Karpas-422 (cell line): Measurements from ENCODE around the gene EEF2K. TPM values are rescaled to one million over a fixed set of nuclear protein-coding genes. Genes with fewer than 3 reads are reported as not detected.
A peak's percentile ranks its signal among the peaks of the same experiment; 100 is the strongest.

Source experiments
- DNase-seq: peaks from one replicate; pipeline ENCODE4 v3.0.0-alpha.2; 2015
- H2AFZ ChIP-seq: fragments of 200-600 bp; sonication (generic); 2 replicates; pipeline ENCODE4 v1.6.1; 2014; ENCODE audit warnings: antibody characterized with exemption, low read length, mixed read lengths
- H3K27ac ChIP-seq: fragments of 200-600 bp; sonication (generic); 2 replicates; pipeline ENCODE4 v1.5.1; 2014; ENCODE audit warnings: mild to moderate bottlenecking, low read length, moderate library complexity
- H3K27me3 ChIP-seq: fragments of 200-600 bp; sonication (generic); 2 replicates; pipeline ENCODE4 v1.6.1; 2014; ENCODE audit warnings: low read length, mixed read lengths
- H3K36me3 ChIP-seq: fragments of 200-600 bp; sonication (generic); 2 replicates; pipeline ENCODE4 v1.6.1; 2014; ENCODE audit warnings: low read length, mixed read lengths; ENCODE audit not compliant: insufficient read depth
- H3K4me1 ChIP-seq: fragments of 200-600 bp; sonication (generic); 2 replicates; pipeline ENCODE4 v1.6.1; 2014; ENCODE audit warnings: mild to moderate bottlenecking, low read length, mixed read lengths
- H3K4me2 ChIP-seq: fragments of 200-600 bp; sonication (generic); 2 replicates; pipeline ENCODE4 v1.6.1; 2014; ENCODE audit warnings: low read length, low read depth, mild to moderate bottlenecking; ENCODE audit not compliant: poor library complexity, severe bottlenecking
- H3K4me3 ChIP-seq: fragments of 200-600 bp; sonication (generic); 2 replicates; pipeline ENCODE4 v1.5.1; 2014; ENCODE audit warnings: mild to moderate bottlenecking, antibody characterized with exemption, low read length, mixed read lengths
- H3K79me2 ChIP-seq: fragments of 200-600 bp; sonication (generic); 2 replicates; pipeline ENCODE4 v1.6.1; 2014; ENCODE audit warnings: mild to moderate bottlenecking, low read length, mixed read lengths
- H3K9ac ChIP-seq: fragments of 200-600 bp; sonication (generic); 2 replicates; pipeline ENCODE4 v1.6.0; 2014; ENCODE audit warnings: low read length
- H3K9me2 ChIP-seq: fragments of 200-600 bp; sonication (generic), shearing (Covaris generic); replicated peaks from 2 replicates; pipeline ENCODE4 v1.6.0; 2014; ENCODE audit warnings: mild to moderate bottlenecking, low read length, moderate library complexity; ENCODE audit not compliant: insufficient read depth
- H3K9me3 ChIP-seq: fragments of 300-700, 200-600 bp; sonication (generic); 2 replicates; pipeline ENCODE4 v1.6.1; 2014; ENCODE audit warnings: low read length, mixed read lengths
- H4K20me1 ChIP-seq: fragments of 200-600 bp; sonication (generic); 2 replicates; pipeline ENCODE4 v1.6.1; 2014; ENCODE audit warnings: mild to moderate bottlenecking, antibody characterized with exemption, low read length, low read depth; ENCODE audit not compliant: insufficient read depth
- total RNA-seq: library from RNA; depleted of rRNA; stranded (reverse); fragments of >200 nt; shearing (Covaris generic); gene quantifications from 2 replicates; pipeline ENCODE4 v1.2.3, GENCODE V29; 2014; ENCODE audit warnings: low replicate concordance

EEF2K gene
- total RNA-seq, 1 experiment from 2014 or later = 16.0 TPM

GRCh38 chr16:22202261-22202637, 3.8 kb upstream of the EEF2K start:
- no peak overlapping the region for H3K4me2 ChIP-seq
- H4K20me1 ChIP-seq = peaks cover under 1% of the 10 kb centered on the region; the same call in 1 of the 2 replicates
- no peaks in the 10 kb centered on the region for H3K36me3 ChIP-seq
- no peaks in the 10 kb centered on the region for H3K9me3 ChIP-seq
- no peak overlapping the region for H2AFZ ChIP-seq
- no peak overlapping the region for H3K4me3 ChIP-seq
- no peak for DNase-seq
- H3K9me2 ChIP-seq = no peaks in the 10 kb centered on the region
- H3K4me1 ChIP-seq = peaks cover 31% of the 10 kb centered on the region
- H3K27me3 ChIP-seq = no peaks in the 10 kb centered on the region
- no peak overlapping the region for H3K27ac ChIP-seq
- H3K79me2 ChIP-seq = peaks cover 10% of the 10 kb centered on the region
- H3K9ac ChIP-seq = no peak overlapping the region

- Histone ChIP-seq H4K20me1 (peaks cover 5% of the 10 kb centered on the region; the same call in 1 of the 2 replicates), H3K9me3 (no peaks in the 10 kb centered on the region), H3K79me2 (peaks cover 18% of the 10 kb centered on the region), H3K4me3 (no peak overlapping the region), H3K36me3 (no peaks in the 10 kb centered on the region), H3K27me3 (no peaks in the 10 kb centered on the region), H3K9me2 (no peaks in the 10 kb centered on the region), H2AFZ (no peak overlapping the region), H3K4me2 (no peak overlapping the region), H3K4me1 (peaks cover 39% of the 10 kb centered on the region), H3K9ac (no peak overlapping the region), H3K27ac (no peak overlapping the region)
- no peak for DNase-seq
Observed at GRCh38 chr16:22203091-22203490, 3.0 kb upstream of the EEF2K start.

GRCh38 chr16:22204091-22204655, 1.9 kb upstream of the EEF2K start:
- Histone ChIP-seq H3K9me2 (no peaks in the 10 kb centered on the region), H3K36me3 (no peaks in the 10 kb centered on the region), H4K20me1 (peaks cover 5% of the 10 kb centered on the region; the same call in 1 of the 2 replicates), H3K9ac (no peak overlapping the region), H3K9me3 (no peaks in the 10 kb centered on the region), H3K27ac (no peak overlapping the region), H2AFZ (no peak overlapping the region), H3K4me3 (no peak overlapping the region), H3K4me1 (peaks cover 38% of the 10 kb centered on the region), H3K4me2 (no peak overlapping the region), H3K27me3 (no peaks in the 10 kb centered on the region), H3K79me2 (peaks cover 29% of the 10 kb centered on the region)
- no peak for DNase-seq

- no peak for DNase-seq
- Histone ChIP-seq H3K9me3 (peaks cover under 1% of the 10 kb centered on the region; the same call in 1 of the 2 replicates), H3K4me3 (peak overlapping the region; percentile 80), H3K9ac (peak overlapping the region; percentile 57), H4K20me1 (peaks cover 5% of the 10 kb centered on the region; the same call in 1 of the 2 replicates), H3K36me3 (peaks cover under 1% of the 10 kb centered on the region; the same call in 1 of the 2 replicates), H3K4me1 (peaks cover 41% of the 10 kb centered on the region), H3K4me2 (peak overlapping the region; percentile 83), H3K9me2 (no peaks in the 10 kb centered on the region), H3K79me2 (peaks cover 43% of the 10 kb centered on the region), H3K27me3 (no peaks in the 10 kb centered on the region), H2AFZ (peak overlapping the region; percentile 89), H3K27ac (no peak overlapping the region)
Observed at GRCh38 chr16:22205577-22206012, 483 bp upstream of the EEF2K start.

GRCh38 chr16:22206842-22207714, 1.0 kb downstream of the EEF2K start:
- Histone ChIP-seq H4K20me1 (peaks cover 5% of the 10 kb centered on the region; the same call in 1 of the 2 replicates), H3K27me3 (no peaks in the 10 kb centered on the region), H3K79me2 (peaks cover 58% of the 10 kb centered on the region), H2AFZ (peak overlapping the region; percentile 59; the same call in 1 of the 2 replicates), H3K9me3 (peaks cover 5% of the 10 kb centered on the region; the same call in 1 of the 2 replicates), H3K9me2 (no peaks in the 10 kb centered on the region), H3K4me2 (peak overlapping the region; percentile 80), H3K9ac (peak overlapping the region; percentile 85), H3K4me1 (peaks cover 43% of the 10 kb centered on the region), H3K4me3 (peak overlapping the region; percentile 80), H3K36me3 (peaks cover 9% of the 10 kb centered on the region), H3K27ac (peak overlapping the region; percentile 81)
- peak; percentile 87 for DNase-seq

- Histone ChIP-seq H2AFZ (no peak overlapping the region), H4K20me1 (peaks cover 5% of the 10 kb centered on the region; the same call in 1 of the 2 replicates), H3K9me2 (no peaks in the 10 kb centered on the region), H3K4me3 (peak overlapping the region; percentile 80), H3K4me2 (peak overlapping the region; percentile 80), H3K4me1 (peaks cover 43% of the 10 kb centered on the region), H3K9me3 (peaks cover 5% of the 10 kb centered on the region; the same call in 1 of the 2 replicates), H3K9ac (peak overlapping the region; percentile 85), H3K36me3 (peaks cover 10% of the 10 kb centered on the region), H3K27me3 (no peaks in the 10 kb centered on the region), H3K79me2 (peaks cover 65% of the 10 kb centered on the region), H3K27ac (peak overlapping the region; percentile 81)
- no peak for DNase-seq
Observed at GRCh38 chr16:22207715-22208360, 1.8 kb downstream of the EEF2K start.

GRCh38 chr16:22210285-22210684, 4.2 kb downstream of the EEF2K start:
- peaks cover 40% of the 10 kb centered on the region for H3K4me1 ChIP-seq
- H4K20me1 ChIP-seq = peaks cover 5% of the 10 kb centered on the region; the same call in 1 of the 2 replicates
- DNase-seq = peak; percentile 63
- no peak overlapping the region for H3K4me3 ChIP-seq
- peaks cover 5% of the 10 kb centered on the region; the same call in 1 of the 2 replicates for H3K9me3 ChIP-seq
- H3K27me3 ChIP-seq = no peaks in the 10 kb centered on the region
- H3K27ac ChIP-seq = peak overlapping the region; percentile 56
- peaks cover 88% of the 10 kb centered on the region for H3K79me2 ChIP-seq
- H3K9ac ChIP-seq = no peak overlapping the region
- peak overlapping the region; percentile 34 for H3K4me2 ChIP-seq
- no peaks in the 10 kb centered on the region for H3K9me2 ChIP-seq
- peaks cover 34% of the 10 kb centered on the region for H3K36me3 ChIP-seq
- H2AFZ ChIP-seq = no peak overlapping the region
